ENCODE results near the gene PRKCH. TPM values are rescaled to one million over a fixed set of nuclear protein-coding genes. Genes with fewer than 3 reads are reported as not detected.

Gene PRKCH
- total RNA-seq, 1 experiment from 2014 or later: 5.2 TPM

GRCh38 chr14:61556455-61556854, 235.1 kb downstream of the PRKCH start:
- Histone ChIP-seq H3K4ac (ENCODE audit: low read depth, low read length) (no peak overlapping the region), H3K18ac (ENCODE audit: insufficient read length, low read depth, low read length) (no peak overlapping the region), H3K27ac (ENCODE audit: insufficient read length, low read depth, low read length) (no peak overlapping the region), H2BK12ac (ENCODE audit: insufficient read length, low read depth, low read length) (no peak overlapping the region), H3K79me1 (ENCODE audit: insufficient read depth, low read depth, low read length, poor library complexity, severe bottlenecking) (no peaks in the 10 kb centered on the region), H2BK20ac (ENCODE audit: low read depth, low read length, poor library complexity, severe bottlenecking) (no peak overlapping the region), H3K4me2 (ENCODE audit: insufficient read depth, insufficient read length, low read length) (no peak overlapping the region), H2BK120ac (ENCODE audit: low read depth, low read length, poor library complexity, severe bottlenecking) (no peak overlapping the region), H3K9me3 (ENCODE audit: control insufficient read depth, low read depth, low read length) (no peaks in the 10 kb centered on the region), H3K23ac (ENCODE audit: insufficient read length, low read depth, low read length) (no peak overlapping the region), H3K27me3 (ENCODE audit: insufficient read depth, low read length) (no peaks in the 10 kb centered on the region; the same call in 1 of the 2 replicates), H2AK5ac (ENCODE audit: insufficient read length, low read length) (no peak overlapping the region), H3K9ac (ENCODE audit: extremely low read depth, insufficient read length, low read length) (no peak overlapping the region), H4K20me1 (ENCODE audit: control insufficient read depth, insufficient read depth, insufficient read length) (no peaks in the 10 kb centered on the region), H3K4me1 (ENCODE audit: insufficient read depth, low read length) (peaks cover 10% of the 10 kb centered on the region; the same call in 1 of the 2 replicates), H2AFZ (ENCODE audit: low read length) (no peak overlapping the region), H3K23me2 (ENCODE audit: insufficient read length, low read depth, low read length, poor library complexity, severe bottlenecking) (no peaks in the 10 kb centered on the region), H4K8ac (replicated peaks; ENCODE audit: insufficient read length, low read depth, low read length) (no peak overlapping the region), H3K56ac (ENCODE audit: insufficient read length, low read depth, low read length) (no peak overlapping the region), H4K91ac (ENCODE audit: insufficient read length, low read depth, low read length) (no peak overlapping the region), H3K14ac (ENCODE audit: insufficient read depth, low read length) (no peak overlapping the region), H3K79me2 (ENCODE audit: insufficient read depth, low read length) (no peaks in the 10 kb centered on the region), H2BK5ac (ENCODE audit: insufficient read length, low read length) (no peak overlapping the region), H2BK15ac (ENCODE audit: low read depth, low read length) (no peak overlapping the region), H3T11ph (ENCODE audit: low read length) (no peak overlapping the region), H4K5ac (ENCODE audit: insufficient read length, low read depth, low read length) (no peak overlapping the region)
- no peak overlapping the region for H3K4me3 Mint-ChIP-seq
- peaks cover 6% of the 10 kb centered on the region for H3K27me3 Mint-ChIP-seq (ENCODE audit: low read depth)
- no peak overlapping the region for H3K27ac Mint-ChIP-seq
- no peaks in the 10 kb centered on the region; a peak in 1 of 5 replicates for H3K9me3 Mint-ChIP-seq
- peaks cover 0 to 5% (median 0%) of the 10 kb centered on the region in 3 experiments; a peak in 2 of 7 replicates for H3K36me3 Mint-ChIP-seq (ENCODE audit: insufficient read depth in 1 of 3, low read depth in 3 of 3)
- no peak for TF ChIP-seq CTCF (conservative IDR thresholded peaks at IDR 0.05)
- WGBS (ENCODE audit: extremely low coverage, insufficient read length, low lambda C conversion rate): no CpG with 5 or more reads among the region's 4 CpGs
- peaks cover 32% of the 10 kb centered on the region in 2 experiments for H3K4me1 Mint-ChIP-seq
- DNase-seq: no peak
